HepG2 (cell line): ENCODE results near the gene AP5Z1. TPM values are rescaled to one million over a fixed set of nuclear protein-coding genes. Genes with fewer than 3 reads are reported as not detected.
A peak's percentile ranks its signal among the peaks of the same experiment; 100 is the strongest.

ENCODE experiments used
- ATF6 ChIP-seq: sonication (generic); formaldehyde crosslinking; conservative IDR thresholded peaks from 2 replicates; pipeline ENCODE4 v1.4.0; 2020; ENCODE audit warnings: missing genetic modification reagents
- EEA1 ChIP-seq: sonication (generic); formaldehyde crosslinking; IDR thresholded peaks from 2 replicates; pipeline ENCODE4 v1.5.1; 2020; ENCODE audit warnings: mild to moderate bottlenecking, missing genetic modification reagents, borderline replicate concordance
- ESRRA ChIP-seq: sonication (generic); formaldehyde crosslinking; IDR thresholded peaks from 2 replicates; pipeline ENCODE4 v1.5.1; 2020; ENCODE audit warnings: mild to moderate bottlenecking, low read depth, missing genetic modification reagents
- HDAC6 ChIP-seq: fragments of 200-600 bp; sonication (generic); IDR thresholded peaks from 2 replicates; pipeline ENCODE4 v1.7.0; 2017; ENCODE audit warnings: mild to moderate bottlenecking, antibody characterized with exemption, low read length, low read depth
- HMGXB4 ChIP-seq, 2 experiments: sonication (generic) in 1 of 2; formaldehyde crosslinking in 1 of 2; IDR thresholded peaks; 2 replicates each; pipeline versions ENCODE4 v1.4.0 to v1.6.1; 2018 to 2020; ENCODE audit warnings: missing genetic modification reagents in 2 of 2, borderline replicate concordance in 1 of 2, low read depth in 1 of 2, mild to moderate bottlenecking in 1 of 2, missing biosample characterization in 1 of 2
- HNRNPH1 ChIP-seq: fragments of 200-400 bp; formaldehyde crosslinking; optimal IDR thresholded peaks from 2 replicates; pipeline ENCODE3; 2017; ENCODE audit warnings: mild to moderate bottlenecking, low read depth, low read length
- HOXA9 ChIP-seq: sonication (generic); formaldehyde crosslinking; IDR thresholded peaks from 2 replicates; pipeline ENCODE4 v1.8.1; 2022; ENCODE audit warnings: missing genetic modification reagents, mild to moderate bottlenecking, moderate library complexity, borderline replicate concordance
- KDM5A ChIP-seq: fragments of 200-600 bp; sonication (generic); IDR thresholded peaks from 2 replicates; pipeline ENCODE4 v1.7.0; 2018; ENCODE audit warnings: antibody characterized with exemption, mild to moderate bottlenecking, low read length, borderline replicate concordance
- NBN ChIP-seq: fragments of 450-650 bp; conservative IDR thresholded peaks from 2 replicates; pipeline ENCODE4 v1.6.1; 2017
- NCOA1 ChIP-seq: sonication (generic); formaldehyde crosslinking; IDR thresholded peaks from 2 replicates; pipeline ENCODE4 v1.9.0; 2021; ENCODE audit warnings: missing genetic modification reagents
- NR2F6 ChIP-seq, 2 experiments: IDR thresholded peaks; 2 replicates each; pipeline ENCODE4 v1.6.1; 2016; ENCODE audit warnings: antibody characterized with exemption in 1 of 2, mild to moderate bottlenecking in 1 of 2
- RXRB ChIP-seq: IDR thresholded peaks from 2 replicates; pipeline ENCODE4 v1.6.1; 2016; ENCODE audit warnings: borderline replicate concordance, missing genetic modification reagents, missing compliant biosample characterization
- SRSF1 ChIP-seq: fragments of 200-400 bp; formaldehyde crosslinking; optimal IDR thresholded peaks from 2 replicates; pipeline ENCODE3; 2017; ENCODE audit warnings: mild to moderate bottlenecking, low read depth, low read length, moderate library complexity
- TSC22D2 ChIP-seq: sonication (generic); formaldehyde crosslinking; IDR thresholded peaks from 2 replicates; pipeline ENCODE4 v1.5.1; 2020; ENCODE audit warnings: missing genetic modification reagents, mild to moderate bottlenecking, borderline replicate concordance
- ZNF160 ChIP-seq: sonication (generic); formaldehyde crosslinking; IDR thresholded peaks from 2 replicates; pipeline ENCODE4 v1.8.0; 2022; ENCODE audit warnings: mild to moderate bottlenecking, inconsistent platforms, missing genetic modification reagents
- ZNF180 ChIP-seq: sonication (generic); formaldehyde crosslinking; IDR thresholded peaks from 2 replicates; pipeline ENCODE4 v1.4.0; 2020; ENCODE audit warnings: low read depth, missing genetic modification reagents, borderline replicate concordance
- ZNF547 ChIP-seq: sonication (generic); formaldehyde crosslinking; IDR thresholded peaks from 2 replicates; pipeline ENCODE4 v1.5.1; 2020; ENCODE audit warnings: mild to moderate bottlenecking, missing genetic modification reagents
- ZNF605 ChIP-seq: sonication (generic); formaldehyde crosslinking; IDR thresholded peaks from 2 replicates; pipeline ENCODE4 v1.8.0; 2022; ENCODE audit warnings: mild to moderate bottlenecking, missing genetic modification reagents
- ZNF609 ChIP-seq: sonication (generic); formaldehyde crosslinking; IDR thresholded peaks from 2 replicates; pipeline ENCODE4 v1.4.0; 2020; ENCODE audit warnings: mild to moderate bottlenecking, missing genetic modification reagents, borderline replicate concordance
- ZNF652 ChIP-seq: IDR thresholded peaks from 2 replicates; pipeline ENCODE4 v1.6.1; 2016; ENCODE audit warnings: low read depth, borderline replicate concordance
- ZNF891 ChIP-seq: sonication (generic); formaldehyde crosslinking; IDR thresholded peaks from 2 replicates; pipeline ENCODE4 v1.5.0; 2020; ENCODE audit warnings: mild to moderate bottlenecking, missing genetic modification reagents
- polyA plus RNA-seq, 8 experiments: library from polyadenylated mRNA; depleted of rRNA in 3 of 8; stranded (reverse) in 7 of 8; unstranded in 1 of 8; fragments of >200 nt; fragmentation: Illumina TruSeq in 4 of 8; extraction: Trizol in 4 of 8; gene quantifications; 2 replicates each; pipeline versions ENCODE4 v1.2.1 to v1.2.3, GENCODE V29; 2011 to 2016; ENCODE audit warnings: low read depth in 4 of 8, missing spikeins in 1 of 8, mixed read lengths in 1 of 8; ENCODE audit not compliant: insufficient read depth in 1 of 8
- total RNA-seq, 5 experiments: library from RNA; depleted of rRNA; stranded (reverse); fragments of >200 nt; fragmentation: Illumina TruSeq; extraction: Trizol; gene quantifications; 2 replicates each; pipeline ENCODE4 v1.2.3, GENCODE V29; 2016; ENCODE audit warnings: low read depth in 1 of 5

AP5Z1 gene
- total and polyA plus RNA-seq, 2 of the 13 experiments (the other 11 are each of a cell fraction or from before 2014, with no cell fraction given) = 9.3 to 15.1 TPM

- TF ChIP-seq ZNF609 (CRISPR knock-in tag) (peak; percentile 28; the same call in 1 of the 2 replicates), ZNF180 (CRISPR knock-in tag) (no peak), ZNF605 (CRISPR knock-in tag) (peak; percentile 46), NBN (no peak), ZNF547 (CRISPR knock-in tag) (peak; percentile 61; the same call in 1 of the 2 replicates), ATF6 (CRISPR knock-in tag) (0 out of 2 replicates have a peak, but pooled peaks have one; percentile 25), HMGXB4 (CRISPR knock-in tag; IDR thresholded peaks at IDR 0.05; ENCODE audit: borderline replicate concordance in 1 of 2, low read depth in 1 of 2) (peak; percentile 66 to 71; a peak in 2 of 4 replicates), HDAC6 (no peak), HOXA9 (CRISPR knock-in tag) (no peak), ZNF160 (CRISPR knock-in tag) (no peak), ESRRA (CRISPR knock-in tag) (no peak), HNRNPH1 (no peak), NR2F6 (IDR thresholded peaks at IDR 0.05) (peak; percentile 11; the same call in 1 of the 2 replicates), NR2F6 (CRISPR knock-in tag; IDR thresholded peaks at IDR 0.05) (peak; percentile 31; the same call in 1 of the 2 replicates), KDM5A (peak; percentile 97), RXRB (no peak; the same call in 1 of the 2 replicates), SRSF1 (no peak), ZNF891 (peak; percentile 70), ZNF652 (no peak), EEA1 (CRISPR knock-in tag) (no peak), TSC22D2 (no peak; the same call in 1 of the 2 replicates), NCOA1 (CRISPR knock-in tag) (no peak)
- TF ChIP-seq, all 625 proteins: peak for 250
Observed at GRCh38 chr7:4775250-4775847, at the start of gene AP5Z1 (continued).
